Forelimb muscle (tissue), 1 donor: ENCODE data around the gene CERT1. TPM values are rescaled to one million over a fixed set of nuclear protein-coding genes. Genes with fewer than 3 reads are reported as not detected.
A peak's percentile ranks its signal among the peaks of the same experiment; 100 is the strongest.
"Not testable (repeated sequence)": the region's sequence is repeated elsewhere in the genome, so short reads cannot be mapped to it uniquely, and the experiment has no call there.

Source experiments
- DNase-seq: peaks from one replicate; pipeline ENCODE4 v3.0.0-alpha.2; 2013; ENCODE audit warnings: low read depth
- polyA plus RNA-seq: library from polyadenylated mRNA; unstranded; fragments of 120-200 nt; gene quantifications from one replicate; pipeline ENCODE4 v1.2.1, GENCODE V29; 2013; ENCODE audit not compliant: insufficient read length

Gene CERT1, protein sequence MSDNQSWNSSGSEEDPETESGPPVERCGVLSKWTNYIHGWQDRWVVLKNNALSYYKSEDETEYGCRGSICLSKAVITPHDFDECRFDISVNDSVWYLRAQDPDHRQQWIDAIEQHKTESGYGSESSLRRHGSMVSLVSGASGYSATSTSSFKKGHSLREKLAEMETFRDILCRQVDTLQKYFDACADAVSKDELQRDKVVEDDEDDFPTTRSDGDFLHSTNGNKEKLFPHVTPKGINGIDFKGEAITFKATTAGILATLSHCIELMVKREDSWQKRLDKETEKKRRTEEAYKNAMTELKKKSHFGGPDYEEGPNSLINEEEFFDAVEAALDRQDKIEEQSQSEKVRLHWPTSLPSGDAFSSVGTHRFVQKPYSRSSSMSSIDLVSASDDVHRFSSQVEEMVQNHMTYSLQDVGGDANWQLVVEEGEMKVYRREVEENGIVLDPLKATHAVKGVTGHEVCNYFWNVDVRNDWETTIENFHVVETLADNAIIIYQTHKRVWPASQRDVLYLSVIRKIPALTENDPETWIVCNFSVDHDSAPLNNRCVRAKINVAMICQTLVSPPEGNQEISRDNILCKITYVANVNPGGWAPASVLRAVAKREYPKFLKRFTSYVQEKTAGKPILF
- 32.4 TPM for polyA plus RNA-seq

DNA sequence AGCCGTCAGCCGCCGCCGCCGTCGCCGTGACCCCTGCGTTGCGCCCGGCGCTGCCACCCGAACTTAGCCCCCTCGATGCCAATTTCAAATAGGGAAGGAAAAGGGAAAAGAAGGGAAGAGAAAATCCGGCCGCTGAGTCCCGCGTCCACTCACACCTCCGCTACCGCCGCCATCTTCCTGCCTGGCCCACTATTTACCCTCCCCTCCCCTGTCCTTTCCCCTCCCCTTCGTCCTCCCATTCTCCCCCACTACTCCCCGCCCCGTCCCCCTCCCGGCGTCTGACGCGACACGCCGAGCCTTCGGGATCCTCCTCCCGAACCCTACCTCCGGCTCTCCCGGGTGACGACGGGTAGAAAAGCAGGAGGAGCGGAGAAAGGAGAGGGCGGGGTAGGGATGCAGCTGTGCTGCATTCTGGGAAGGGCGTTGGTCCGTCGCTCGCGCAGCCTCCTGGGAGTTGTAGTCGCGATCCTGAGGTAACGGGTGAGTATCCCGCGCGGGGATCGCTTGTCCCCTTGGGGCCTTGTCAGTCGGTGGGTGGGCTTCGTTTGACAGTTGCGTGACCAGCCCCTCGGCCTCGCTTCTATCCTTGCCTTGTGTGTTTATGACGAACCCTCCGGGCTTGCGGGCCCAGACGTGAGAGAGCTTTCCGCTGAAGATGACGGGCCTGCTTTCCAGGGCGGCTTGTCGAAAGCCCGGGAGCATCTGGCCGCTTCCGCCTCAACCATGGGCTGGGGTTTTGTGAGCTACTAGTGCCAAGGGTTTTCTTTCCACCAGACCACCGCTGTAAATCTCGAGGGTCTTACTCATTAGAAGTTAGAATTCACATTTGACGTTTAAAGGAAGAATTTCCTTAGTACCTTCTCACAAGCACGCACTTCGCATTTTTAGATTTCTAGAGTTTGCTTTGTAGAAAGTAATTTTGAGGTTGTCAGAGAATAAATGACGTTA, at the start of gene CERT1, which contains the start of gene POLK:
TSS of gene CERT1 (minus strand) at position 195 of the 948 bp plus-strand sequence. CDS start 422 bp downstream, outside the sequence.
TSS of gene POLK (plus strand) at position 457 of the 948 bp plus-strand sequence.
- peak; percentile 98 for DNase-seq

DNA sequence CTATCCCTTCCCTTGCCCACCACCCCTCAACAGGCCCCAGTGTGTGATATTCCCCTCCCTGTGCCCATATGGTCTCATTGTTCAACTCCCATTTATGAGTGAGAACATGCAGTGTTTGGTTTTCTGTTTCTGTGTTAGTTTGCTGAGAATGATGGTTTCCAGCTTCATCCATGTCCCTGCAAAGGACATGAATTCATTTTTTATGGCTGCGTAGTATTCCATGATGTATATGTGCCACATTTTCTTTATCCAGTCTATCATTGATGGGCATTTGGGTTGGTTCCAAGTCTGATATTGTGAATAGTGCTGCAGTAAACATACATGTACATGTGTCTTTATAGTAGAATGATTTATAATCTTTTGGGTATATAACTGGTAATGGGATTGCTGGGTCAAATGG, 49.2 kb upstream of the CERT1 start:
- DNase-seq: not testable (repeated sequence)

GRCh38 chr5:75558981-75559632, 47.7 kb upstream of the CERT1 start:
- DNase-seq: no peak

DNA sequence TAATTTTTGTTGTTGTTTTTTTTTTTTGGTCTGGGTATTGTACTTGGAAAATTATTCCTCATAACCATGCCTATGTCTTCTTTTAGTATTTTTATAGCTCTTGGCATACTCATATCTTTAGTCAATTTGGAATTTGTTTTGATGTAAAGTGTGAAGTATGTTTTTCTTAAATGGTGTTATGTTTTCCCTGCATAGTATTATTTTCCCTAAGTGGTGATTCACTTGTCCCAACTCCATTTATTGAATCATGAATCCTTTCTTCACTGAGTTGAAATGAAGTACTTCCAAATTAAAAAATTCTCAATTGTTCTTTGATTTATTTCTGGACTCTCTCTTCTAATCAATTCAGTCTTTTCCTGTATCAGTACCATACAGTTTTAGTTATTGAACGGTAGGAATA, 46.8 kb upstream of the CERT1 start:
- no peak for DNase-seq

DNA sequence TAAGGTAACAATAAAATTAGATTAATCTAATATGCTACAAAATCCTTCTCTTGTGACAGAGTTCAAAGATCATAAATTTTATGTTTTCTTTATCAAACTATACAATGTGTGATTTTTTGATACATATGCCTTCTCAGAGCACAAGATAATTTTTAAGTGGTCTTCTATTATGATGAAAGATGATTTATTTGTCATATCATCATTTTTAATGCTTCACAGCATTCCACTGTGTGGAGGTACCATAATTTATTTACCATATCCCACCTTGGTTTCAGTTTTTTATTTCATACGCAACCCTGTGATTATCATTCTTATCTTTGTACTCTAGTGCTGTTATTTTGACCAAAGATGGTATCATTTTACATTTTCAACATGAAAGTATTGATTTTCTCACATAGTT, 41.9 kb upstream of the CERT1 start:
- DNase-seq: no peak

GRCh38 chr5:75552764-75553163, 41.3 kb upstream of the CERT1 start:
- DNase-seq: no peak

DNA sequence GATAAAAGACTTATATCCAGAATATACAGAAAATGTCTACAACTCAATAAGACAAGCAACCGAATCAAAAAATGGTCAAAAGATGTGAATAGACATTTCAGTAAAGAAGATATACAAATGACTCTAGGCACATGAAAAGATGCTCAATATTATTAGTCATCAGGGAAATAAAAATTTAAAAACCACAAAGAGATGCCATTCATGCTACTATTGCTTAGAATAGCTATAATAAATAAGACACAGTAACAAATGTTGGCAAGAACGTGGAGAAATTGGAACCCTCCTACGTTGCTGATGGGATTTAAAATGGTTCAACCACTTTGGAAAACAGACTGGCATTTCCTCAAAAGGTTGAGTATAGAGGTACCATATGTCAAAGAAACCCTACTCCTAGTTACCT, 40.0 kb upstream of the CERT1 start:
- DNase-seq: no peak

DNA sequence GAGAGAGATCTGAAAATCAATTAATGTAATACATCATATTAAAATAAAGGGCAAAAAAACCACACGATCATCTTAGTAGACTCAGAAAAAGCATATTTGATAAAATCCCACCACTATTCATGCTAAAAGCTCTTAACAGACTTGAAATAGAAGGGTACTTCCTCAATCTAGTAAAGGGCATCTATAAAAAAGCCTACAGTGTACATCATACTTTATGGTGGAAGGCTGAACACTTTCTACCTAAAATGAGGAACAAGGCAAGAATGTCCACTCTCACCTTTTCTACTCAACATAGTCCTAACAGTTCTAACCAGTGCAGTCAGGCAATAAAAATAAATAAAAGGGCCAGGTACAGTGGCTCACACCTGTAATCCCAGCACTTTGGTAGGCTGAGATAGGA, 39.2 kb upstream of the CERT1 start:
- no peak for DNase-seq

DNA sequence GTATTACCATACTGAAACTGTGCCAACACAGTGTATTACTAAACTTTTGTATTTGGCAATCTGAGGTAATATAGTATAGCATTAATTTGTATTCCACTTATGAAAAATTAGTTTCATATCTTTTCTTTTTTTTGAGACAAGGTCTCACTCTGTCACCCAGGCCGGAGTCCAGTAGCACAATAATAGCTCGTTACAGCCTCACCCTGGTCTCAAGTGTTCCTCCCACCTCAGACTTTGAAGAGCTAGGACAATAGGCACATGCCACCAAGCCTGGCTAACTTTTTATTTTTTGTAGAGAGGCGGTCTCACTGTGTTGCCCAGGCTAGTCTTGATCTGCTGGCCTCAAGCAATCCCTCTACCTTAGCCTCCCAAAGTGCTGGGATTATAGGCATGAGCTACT, 36.4 kb upstream of the CERT1 start:
- DNase-seq: no peak

DNA sequence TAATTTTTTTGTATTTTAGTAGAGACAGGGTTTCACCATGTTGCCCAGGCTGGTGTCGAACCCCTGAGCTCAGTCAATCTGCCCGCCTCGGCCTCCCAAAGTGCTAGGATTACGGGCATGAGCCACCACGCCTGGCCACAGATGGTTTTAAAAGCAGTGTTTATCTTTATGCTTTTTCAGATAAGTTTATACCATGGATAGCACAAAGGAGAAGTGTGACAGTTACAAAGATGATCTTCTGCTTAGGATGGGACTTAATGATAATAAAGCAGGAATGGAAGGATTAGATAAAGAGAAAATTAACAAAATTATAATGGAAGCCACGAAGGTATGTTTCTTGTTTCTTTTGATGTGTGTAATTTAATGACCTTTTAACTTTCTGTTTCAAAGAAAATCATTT, 35.4 kb upstream of the CERT1 start:
- DNase-seq: no peak

DNA sequence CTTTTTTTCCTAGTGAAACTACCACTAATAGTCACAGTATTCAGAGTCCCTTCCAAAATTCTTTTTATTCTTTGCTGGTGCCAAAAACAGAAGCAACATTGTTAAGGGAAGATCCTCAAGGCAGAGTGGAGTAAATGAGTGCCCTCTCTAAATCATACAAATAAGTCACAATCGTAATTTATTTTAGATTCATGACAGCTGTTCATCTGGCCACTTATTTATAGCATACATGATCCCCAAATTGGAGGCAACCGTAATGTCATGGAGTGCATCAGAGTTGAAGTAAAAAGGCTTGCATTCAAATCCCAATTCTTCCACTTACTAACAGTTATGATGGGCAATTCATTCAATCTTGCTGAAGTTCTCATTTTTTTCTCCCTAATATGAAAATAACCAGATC, 33.7 kb upstream of the CERT1 start:
- no peak for DNase-seq

DNA sequence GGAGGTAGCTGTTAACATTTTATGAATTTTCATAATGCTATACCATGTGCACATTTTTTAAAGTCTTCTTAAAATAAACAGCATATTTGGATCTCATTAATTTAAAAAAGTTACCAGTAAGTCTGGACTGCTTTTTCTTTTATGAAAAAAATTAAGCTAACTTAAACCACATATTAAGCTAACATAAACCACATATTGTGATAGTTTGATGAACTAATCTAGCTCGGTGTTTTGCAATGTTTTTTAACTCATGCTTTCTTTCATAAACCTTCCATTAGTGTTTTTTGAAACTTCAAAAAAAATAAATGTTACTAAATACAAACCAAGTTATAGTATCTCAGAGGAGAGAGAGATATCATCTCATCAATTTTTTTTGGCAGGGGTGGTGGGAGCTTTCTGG, 26.8 kb upstream of the CERT1 start:
- no peak for DNase-seq

DNA sequence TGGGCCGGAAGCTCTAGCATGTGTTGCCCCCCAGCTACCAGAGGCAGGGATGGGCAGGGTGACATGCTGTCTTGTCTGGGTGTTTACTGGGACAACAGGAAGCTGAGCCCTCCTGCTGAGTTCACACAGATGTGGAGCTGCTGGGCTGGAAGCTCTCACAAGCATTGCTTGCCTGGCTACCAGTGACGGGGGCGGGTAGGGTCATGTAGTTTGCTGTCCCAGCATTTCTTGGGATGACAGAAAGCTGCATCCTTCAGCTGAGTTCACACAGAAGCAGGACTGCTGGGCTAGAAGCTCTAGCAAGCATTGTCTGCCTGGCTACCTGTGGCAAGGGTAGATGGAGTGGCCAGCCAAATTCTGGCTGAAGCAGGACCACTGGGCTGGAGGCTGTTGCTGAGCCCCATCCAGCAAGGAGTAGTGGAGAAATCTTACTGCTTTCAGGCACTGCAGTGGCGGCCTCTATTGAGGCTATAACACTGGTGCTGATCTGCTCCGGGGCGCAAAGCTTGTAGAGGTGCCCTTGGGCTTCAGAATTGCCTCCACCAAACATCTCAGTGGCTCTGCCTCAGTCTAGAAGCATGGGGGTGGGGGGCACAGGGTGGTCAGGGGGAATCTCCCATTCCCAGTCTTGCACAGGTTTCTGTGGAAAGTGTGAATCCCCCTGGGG, 25.4 kb upstream of the CERT1 start:
- DNase-seq: no peak

DNA sequence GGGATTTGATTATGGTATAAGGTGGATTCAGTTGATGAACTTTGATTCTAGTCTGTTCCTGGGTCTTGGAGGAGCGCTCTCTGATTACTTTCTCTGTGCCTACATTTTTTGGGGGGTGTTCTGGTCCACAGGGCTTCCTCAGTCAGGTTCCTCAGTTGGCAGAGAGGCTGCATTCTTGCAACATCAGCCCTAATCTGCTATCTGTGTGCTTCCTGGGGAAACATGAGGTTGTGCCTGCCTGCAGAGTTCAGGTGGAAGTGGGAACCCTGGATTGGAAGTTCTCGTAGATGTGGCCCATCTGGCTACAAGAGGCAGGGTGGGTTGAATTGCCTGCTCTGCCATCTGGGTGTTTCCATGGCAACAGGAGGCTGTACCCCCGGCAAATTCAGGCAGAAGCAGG, 24.7 kb upstream of the CERT1 start:
- DNase-seq: no peak

DNA sequence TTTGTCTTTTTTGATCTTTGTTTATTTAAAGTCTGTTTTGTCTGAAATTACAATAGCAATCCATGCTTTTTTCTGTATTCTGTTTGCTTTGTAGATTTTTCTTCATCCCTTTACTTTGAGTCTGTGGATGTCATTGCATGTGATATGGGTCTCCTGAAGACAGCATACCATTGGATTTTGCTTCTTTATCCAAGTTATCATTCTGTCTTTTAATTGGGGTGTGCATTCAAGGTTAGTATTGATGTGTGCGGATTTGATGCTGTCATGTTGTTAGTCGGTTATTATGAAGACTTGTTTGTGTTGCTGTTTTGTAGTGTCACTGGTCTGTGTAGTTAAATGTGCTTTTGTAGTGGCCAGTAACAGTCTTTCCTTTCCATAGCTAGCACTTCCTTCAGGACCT, 23.3 kb upstream of the CERT1 start:
- DNase-seq: no peak

DNA sequence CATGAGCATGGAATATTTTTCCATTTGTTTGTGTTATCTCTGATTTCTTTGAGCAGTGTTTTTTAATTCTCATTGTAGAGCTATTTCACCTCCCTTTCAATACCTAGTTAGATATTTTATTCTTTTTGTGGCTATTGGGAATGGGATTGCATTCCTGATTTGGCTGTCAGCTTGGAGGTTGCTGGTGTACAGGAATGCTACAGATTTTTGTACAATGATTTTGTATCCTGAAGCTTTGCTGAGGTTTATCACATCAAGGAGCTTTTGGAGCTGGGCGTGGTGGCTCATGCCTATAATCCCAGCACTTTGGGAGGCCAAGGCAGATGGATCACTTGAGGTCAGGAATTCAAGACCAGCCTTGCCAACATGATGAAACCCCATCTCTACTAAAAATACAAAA, 22.3 kb upstream of the CERT1 start:
- not testable (repeated sequence) for DNase-seq

GRCh38 chr5:75532190-75532589, 20.8 kb upstream of the CERT1 start:
- DNase-seq: no peak

- no peak for DNase-seq
Measured at GRCh38 chr5:75529185-75529584, 17.8 kb upstream of the CERT1 start.

- DNase-seq: no peak
Measured at GRCh38 chr5:75526070-75526469, 14.6 kb upstream of the CERT1 start.

DNA sequence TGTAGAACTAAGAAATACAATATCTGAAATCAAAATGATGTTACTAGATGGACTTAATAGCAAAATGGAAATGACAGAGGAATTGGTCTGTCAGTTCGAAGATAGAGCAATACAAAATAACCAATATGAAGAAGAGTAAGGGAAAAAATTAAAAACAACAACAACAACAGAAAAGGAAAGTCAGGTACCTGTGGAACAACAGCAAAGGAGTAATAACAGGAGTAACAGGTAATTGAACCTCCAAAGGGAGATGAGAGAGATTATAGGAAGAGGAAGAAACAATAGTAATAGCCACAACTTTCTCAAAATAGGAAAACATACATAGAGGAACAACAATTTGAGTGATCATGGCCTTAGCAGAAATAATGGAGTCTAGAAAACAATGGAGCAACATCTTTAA, 13.9 kb upstream of the CERT1 start:
- DNase-seq: no peak

DNA sequence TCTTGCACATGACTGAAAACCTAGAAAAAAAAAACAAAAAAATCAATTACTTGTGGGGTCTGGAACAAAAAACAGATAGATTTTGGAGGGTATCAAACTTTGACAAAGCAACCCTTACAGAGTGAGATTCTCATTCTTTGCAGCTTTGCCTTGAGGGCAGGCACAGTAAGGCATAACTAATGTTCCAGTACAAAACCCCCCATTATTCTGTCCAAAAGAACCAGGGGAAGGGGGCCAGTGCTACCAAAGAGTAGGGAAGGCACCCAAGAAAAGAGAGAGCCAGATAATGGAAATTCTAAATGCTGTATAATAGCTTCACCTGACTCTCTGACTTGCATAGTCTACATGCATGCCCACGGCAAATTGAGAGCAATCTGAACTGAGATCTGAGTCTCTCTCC, 13.2 kb upstream of the CERT1 start:
- no peak for DNase-seq
